SK-N-MC (cell line): ENCODE measurements around the gene SBSN.

ENCODE experiments used
- EZH2 ChIP-seq: fragments of 200-600 bp; sonication (generic); IDR thresholded peaks from one replicate; pipeline ENCODE4 v1.6.1; 2017; ENCODE audit warnings: antibody characterized with exemption
- FOXP2 ChIP-seq: optimal IDR thresholded peaks from 2 replicates; pipeline ENCODE3; 2011; ENCODE audit warnings: mild to moderate bottlenecking, moderate library complexity; ENCODE audit not compliant: insufficient read depth; ENCODE audit errors: extremely low read length, control extremely low read depth
- POLR2AphosphoS5 ChIP-seq: IDR thresholded peaks from 2 replicates; pipeline ENCODE4 v1.6.1; 2012; ENCODE audit warnings: mild to moderate bottlenecking, low read depth, low read length, borderline replicate concordance

GRCh38 chr19:35561436-35561835 lies 33.3 kb upstream of the SBSN start:
- TF ChIP-seq POLR2AphosphoS5 (no peak), EZH2 (no peak), FOXP2 (no peak)
